ENCODE data around the gene TRAF7. TPM values are rescaled to one million over a fixed set of nuclear protein-coding genes. Genes with fewer than 3 reads are reported as not detected.

TRAF7 gene
- total and polyA plus RNA-seq, 2 of the 13 experiments (the other 11 are each of a cell fraction or from before 2014, with no cell fraction given) = 47.9 to 65.6 TPM

GRCh38 chr16:2163211-2163881 is 7.8 kb downstream of the TRAF7 start (continued):
- no peak for TF ChIP-seq BATF2 (CRISPR knock-in tag; IDR thresholded peaks at IDR 0.05)
- TF ChIP-seq PPARG (CRISPR knock-in tag; conservative IDR thresholded peaks at IDR 0.05) = no peak
- no peak for TF ChIP-seq RAD51 (IDR thresholded peaks at IDR 0.05; ENCODE audit: borderline replicate concordance)
- no peak for TF ChIP-seq MIER3 (CRISPR knock-in tag; IDR thresholded peaks at IDR 0.05; ENCODE audit: borderline replicate concordance)
- no peak for TF ChIP-seq CERS6 (CRISPR knock-in tag; IDR thresholded peaks at IDR 0.05)
- TF ChIP-seq, protein P1, sequence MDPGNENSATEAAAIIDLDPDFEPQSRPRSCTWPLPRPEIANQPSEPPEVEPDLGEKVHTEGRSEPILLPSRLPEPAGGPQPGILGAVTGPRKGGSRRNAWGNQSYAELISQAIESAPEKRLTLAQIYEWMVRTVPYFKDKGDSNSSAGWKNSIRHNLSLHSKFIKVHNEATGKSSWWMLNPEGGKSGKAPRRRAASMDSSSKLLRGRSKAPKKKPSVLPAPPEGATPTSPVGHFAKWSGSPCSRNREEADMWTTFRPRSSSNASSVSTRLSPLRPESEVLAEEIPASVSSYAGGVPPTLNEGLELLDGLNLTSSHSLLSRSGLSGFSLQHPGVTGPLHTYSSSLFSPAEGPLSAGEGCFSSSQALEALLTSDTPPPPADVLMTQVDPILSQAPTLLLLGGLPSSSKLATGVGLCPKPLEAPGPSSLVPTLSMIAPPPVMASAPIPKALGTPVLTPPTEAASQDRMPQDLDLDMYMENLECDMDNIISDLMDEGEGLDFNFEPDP (CRISPR knock-in tag; conservative IDR thresholded peaks at IDR 0.05) = 0 out of 2 replicates have a peak, but pooled peaks have one; percentile 57
- no peak for TF ChIP-seq ZNF33A (CRISPR knock-in tag; IDR thresholded peaks at IDR 0.05; ENCODE audit: borderline replicate concordance)
- no peak for TF ChIP-seq MAFF (IDR thresholded peaks at IDR 0.05; ENCODE audit: low read depth, low read length)
- TF ChIP-seq ZNF280D (CRISPR knock-in tag; IDR thresholded peaks at IDR 0.05) = no peak
- no peak for TF ChIP-seq ZNF367 (CRISPR knock-in tag; IDR thresholded peaks at IDR 0.05; ENCODE audit: borderline replicate concordance)
- TF ChIP-seq ZNF24 (IDR thresholded peaks at IDR 0.05) = no peak
- no peak for TF ChIP-seq SP140L (CRISPR knock-in tag; IDR thresholded peaks at IDR 0.05; ENCODE audit: borderline replicate concordance)
- TF ChIP-seq ETV6 (CRISPR knock-in tag; conservative IDR thresholded peaks at IDR 0.05) = no peak
- no peak for TF ChIP-seq ZNF557 (CRISPR knock-in tag; IDR thresholded peaks at IDR 0.05)
- TF ChIP-seq MTF2 (CRISPR knock-in tag; IDR thresholded peaks at IDR 0.05; ENCODE audit: borderline replicate concordance) = peak; percentile 50; the same call in 1 of the 2 replicates
- TF ChIP-seq MIXL1 (CRISPR knock-in tag; IDR thresholded peaks at IDR 0.05) = no peak
- TF ChIP-seq ARID2 (CRISPR knock-in tag; IDR thresholded peaks at IDR 0.05; ENCODE audit: borderline replicate concordance) = no peak
- TF ChIP-seq MAF1 (CRISPR knock-in tag; IDR thresholded peaks at IDR 0.05; ENCODE audit: borderline replicate concordance) = no peak
- TF ChIP-seq SETDB1 (CRISPR knock-in tag; IDR thresholded peaks at IDR 0.05; ENCODE audit: borderline replicate concordance) = no peak
- no peak for TF ChIP-seq ZNF18 (CRISPR knock-in tag; IDR thresholded peaks at IDR 0.05; ENCODE audit: insufficient replicate concordance)
- no peak for TF ChIP-seq ZNF615 (CRISPR knock-in tag; IDR thresholded peaks at IDR 0.05; ENCODE audit: borderline replicate concordance)
- no peak for TF ChIP-seq ZNF564 (CRISPR knock-in tag; IDR thresholded peaks at IDR 0.05)
- TF ChIP-seq CC2D1A (CRISPR knock-in tag; IDR thresholded peaks at IDR 0.05) = no peak
- TF ChIP-seq STAT5B (CRISPR knock-in tag; IDR thresholded peaks at IDR 0.05) = no peak
